PC-3 (cell line): ENCODE measurements around the gene KIFAP3.

Experiments
- CTCF ChIP-seq: fragments of 300-600 bp; sonication (generic); conservative IDR thresholded peaks from 2 replicates; pipeline ENCODE4 v1.5.1; 2017; ENCODE audit warnings: antibody characterized with exemption, low read depth, mild to moderate bottlenecking, low read length
- EZH2phosphoT487 ChIP-seq: fragments of 300-600 bp; sonication (generic); IDR thresholded peaks from 2 replicates; pipeline ENCODE4 v1.6.1; 2018; ENCODE audit warnings: mild to moderate bottlenecking, antibody characterized with exemption, low read length, borderline replicate concordance

GRCh38 chr1:169928438-169929209, 145.9 kb downstream of the KIFAP3 start:
- TF ChIP-seq CTCF (peak; percentile 79), EZH2phosphoT487 (no peak)
